ENCODE results near the gene USP12.
"Not testable (repeated sequence)": the region's sequence is repeated elsewhere in the genome, so short reads cannot be mapped to it uniquely, and the experiment has no call there.

The USP12 gene

DNA sequence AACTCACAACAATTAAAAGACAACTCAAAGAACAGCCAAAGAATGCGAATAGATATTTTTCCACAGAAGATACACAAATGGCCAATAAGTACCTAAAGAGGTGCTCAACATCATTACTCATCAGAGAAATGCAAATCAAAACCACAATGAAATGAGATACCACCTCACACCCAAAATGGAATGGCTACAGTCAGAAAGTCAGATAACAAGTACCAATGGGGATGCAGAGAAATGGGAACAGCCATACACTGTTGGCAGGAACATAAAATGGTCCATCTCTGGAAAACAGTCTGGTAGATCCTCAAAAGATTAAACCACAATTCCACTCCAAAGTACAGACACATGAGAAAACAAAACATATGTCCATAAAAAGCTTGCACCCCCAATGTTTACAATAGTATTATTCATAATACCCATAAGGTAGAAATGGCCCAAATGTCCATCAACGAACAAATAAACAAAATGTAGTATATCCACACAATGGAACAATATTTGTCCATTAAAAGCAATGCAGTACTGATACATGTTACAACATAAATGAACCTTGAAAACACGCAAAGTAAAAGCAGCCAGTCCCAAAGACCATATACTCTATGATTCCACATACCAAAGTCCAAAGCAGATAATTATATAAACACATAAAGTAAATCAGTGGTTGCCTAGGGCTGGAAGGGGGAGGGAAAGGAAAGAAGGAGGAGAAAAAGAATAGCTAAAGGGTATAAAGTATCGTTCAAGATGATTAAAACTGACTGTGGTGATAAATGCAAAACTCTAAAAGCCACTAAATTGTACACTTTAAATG is 19.6 kb downstream of the USP12 start:
- DNase-seq (ENCODE audit: low read depth in 3 of 3), result no peak

- no peak for DNase-seq (ENCODE audit: low read depth in 3 of 3)
Measured at GRCh38 chr13:27149702-27150101, 21.9 kb downstream of the USP12 start.

DNA sequence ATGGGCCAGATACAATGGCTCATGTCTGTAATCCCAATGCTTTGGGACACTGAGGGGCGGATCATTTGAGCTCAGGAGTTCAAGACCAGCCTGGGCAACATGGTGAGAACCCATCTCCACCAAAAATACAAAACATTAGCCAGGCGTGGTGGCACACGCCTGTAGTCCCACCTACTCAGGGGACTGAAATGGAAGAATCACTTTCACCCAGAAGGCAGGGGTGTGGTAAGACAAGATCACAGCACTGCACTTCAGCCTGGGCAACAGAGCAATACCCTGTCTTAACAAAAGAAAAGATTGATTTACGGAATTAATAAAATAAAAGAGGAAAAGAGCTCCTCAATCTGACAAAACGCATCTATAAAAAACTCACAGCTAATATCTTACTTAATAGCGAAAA is 22.7 kb downstream of the USP12 start:
- DNase-seq (ENCODE audit: low read depth in 3 of 3), result no peak

GRCh38 chr13:27147530-27148170 is 24.0 kb downstream of the USP12 start:
- no peak for DNase-seq (ENCODE audit: low read depth in 3 of 3)

- DNase-seq (ENCODE audit: low read depth in 3 of 3), result no peak
Measured at GRCh38 chr13:27141746-27142145, 29.9 kb downstream of the USP12 start.

DNA sequence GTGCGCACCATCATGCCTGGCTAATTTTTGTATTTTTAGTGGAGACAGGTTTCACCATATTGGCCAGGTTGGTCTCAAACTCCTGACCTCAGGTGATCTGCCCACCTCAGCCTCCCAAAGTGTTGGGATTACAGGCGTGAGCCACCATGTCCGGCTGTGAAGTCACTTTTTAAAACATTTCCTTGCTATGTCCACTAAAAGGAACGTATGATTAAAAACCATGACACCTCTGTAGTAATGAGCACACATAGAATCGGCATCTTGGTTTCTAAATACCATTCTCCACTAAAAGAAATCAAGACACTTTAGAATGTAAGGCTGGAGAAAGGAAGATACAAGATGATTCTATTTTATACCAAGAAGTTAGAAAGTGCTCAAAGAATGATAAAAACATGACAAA is 30.5 kb downstream of the USP12 start:
- DNase-seq (ENCODE audit: low read depth in 3 of 3), result not testable (repeated sequence)

- DNase-seq (ENCODE audit: low read depth in 3 of 3), result no peak
Measured at GRCh38 chr13:27140060-27140459, 31.6 kb downstream of the USP12 start.

DNA sequence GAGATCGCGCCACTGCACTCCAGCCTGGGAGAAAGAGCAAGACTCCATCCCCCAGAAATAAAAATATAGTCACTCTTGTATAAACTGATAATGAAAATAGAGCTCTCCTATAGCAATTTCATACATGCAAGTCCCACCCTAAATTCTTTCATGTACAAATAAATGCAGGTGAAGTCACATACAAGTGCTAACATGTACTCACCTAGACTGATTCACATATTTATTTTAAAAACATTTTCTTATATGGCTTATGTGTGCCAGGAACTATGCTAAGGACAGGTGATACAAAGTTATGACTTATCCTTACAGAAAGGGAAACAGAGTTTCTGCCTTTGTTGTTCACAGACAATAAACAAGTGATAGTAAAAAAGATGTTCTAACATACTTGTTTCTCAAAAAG is 32.0 kb downstream of the USP12 start:
- no peak for DNase-seq (ENCODE audit: low read depth in 3 of 3)

GRCh38 chr13:27138457-27139093 is 33.0 kb downstream of the USP12 start:
- no peak for DNase-seq (ENCODE audit: low read depth in 3 of 3)

DNA sequence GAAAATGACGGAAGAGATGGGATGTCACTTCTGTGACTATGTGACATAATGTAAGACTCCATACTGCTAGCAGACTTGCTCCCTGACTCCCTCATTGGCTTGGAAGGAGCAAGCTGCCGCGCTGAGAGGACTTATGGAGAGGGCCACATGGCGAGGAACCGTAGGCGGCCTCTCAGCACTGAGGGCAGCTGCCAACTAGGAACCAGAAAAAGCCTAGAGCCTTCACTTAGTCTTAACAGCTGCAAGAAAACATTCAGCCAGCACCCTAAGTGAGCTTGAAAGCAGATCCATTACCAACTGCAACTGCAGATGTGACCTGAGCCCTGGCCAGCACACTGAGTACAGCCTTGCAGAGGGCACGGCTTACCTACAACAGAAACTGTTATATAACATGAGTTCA is 33.9 kb downstream of the USP12 start:
- DNase-seq (ENCODE audit: low read depth in 3 of 3), result no peak

DNA sequence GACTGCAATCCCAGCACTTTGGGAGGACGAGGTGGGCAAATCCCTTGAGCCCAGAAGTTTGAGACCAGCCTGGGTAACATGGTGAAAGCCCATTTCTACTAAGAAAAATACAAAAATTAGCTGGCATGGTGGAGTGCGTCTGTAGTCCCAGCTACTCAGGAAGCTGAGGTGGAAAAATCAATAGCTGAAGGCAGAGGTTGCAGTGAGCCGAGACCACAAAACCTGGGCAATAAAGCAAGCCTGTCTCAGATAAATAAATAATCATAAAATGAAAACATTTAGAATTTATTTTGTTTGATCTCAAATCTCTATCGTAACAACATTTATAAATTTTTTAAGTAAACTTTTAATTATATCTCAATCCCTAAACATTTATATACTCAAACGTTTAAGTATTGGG is 36.6 kb downstream of the USP12 start:
- DNase-seq (ENCODE audit: low read depth in 3 of 3), result no peak

DNA sequence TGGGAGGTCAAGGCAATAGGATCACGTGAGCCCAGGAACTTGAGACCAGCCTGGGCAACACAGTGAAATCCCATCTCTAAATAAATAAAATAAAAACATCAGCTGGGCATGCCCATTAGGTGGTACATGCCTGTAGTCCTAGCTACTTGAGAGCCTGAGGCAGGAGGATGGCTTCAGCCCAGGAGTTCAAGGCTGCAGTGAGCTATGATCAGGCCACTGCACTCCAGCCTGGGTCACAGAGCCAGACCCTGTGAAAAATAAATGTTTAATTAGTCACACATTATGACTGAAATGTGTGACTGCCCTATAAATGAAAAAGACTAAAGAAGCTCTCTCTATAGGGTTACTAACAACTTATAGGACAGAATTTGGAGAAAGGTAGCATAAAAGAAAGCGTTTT is 37.7 kb downstream of the USP12 start:
- DNase-seq (ENCODE audit: low read depth in 3 of 3), result no peak

DNA sequence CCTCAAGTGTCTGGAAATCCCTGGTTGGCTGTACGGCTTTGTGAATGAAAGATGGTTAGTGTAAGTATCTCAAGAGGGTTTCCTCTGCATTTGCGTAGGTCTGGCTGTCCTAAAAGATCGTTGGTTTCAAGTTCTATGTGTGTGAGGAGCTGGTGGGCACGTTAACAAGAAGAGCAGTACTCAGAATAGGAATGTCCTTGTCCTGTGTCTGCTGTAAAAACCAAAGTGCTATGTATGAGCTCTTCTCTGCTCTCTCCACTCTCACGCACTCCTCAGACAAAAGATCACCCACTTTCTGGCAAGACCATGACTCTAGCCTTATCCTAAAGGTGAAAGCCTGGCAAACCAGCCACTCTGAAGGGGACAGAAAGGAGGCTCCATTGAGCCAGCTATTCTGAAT is 39.1 kb downstream of the USP12 start:
- no peak for DNase-seq (ENCODE audit: low read depth in 3 of 3)

DNA sequence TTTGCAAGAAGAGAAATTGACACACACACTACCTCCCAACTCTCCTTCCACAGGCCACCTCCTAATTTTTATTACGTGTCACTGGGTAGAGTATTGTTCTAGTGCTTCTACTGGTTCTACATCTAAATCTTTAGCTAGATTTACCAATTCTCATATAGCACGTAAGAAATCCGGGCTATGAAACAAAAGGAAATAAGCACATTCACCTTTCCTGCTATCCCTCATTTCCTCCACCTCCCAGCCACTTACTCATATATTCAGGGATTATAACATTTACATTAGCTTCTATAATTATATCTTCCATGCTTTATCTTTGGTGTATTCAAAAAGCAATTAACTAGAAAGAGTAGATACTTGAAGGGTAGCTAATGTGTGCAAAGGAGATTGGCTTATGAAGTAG is 39.7 kb downstream of the USP12 start:
- DNase-seq (ENCODE audit: low read depth in 3 of 3), result no peak

GRCh38 chr13:27130979-27131623 is 40.5 kb downstream of the USP12 start:
- peak; percentile 43 to 66 (median 56) for DNase-seq (ENCODE audit: low read depth in 3 of 3)

DNA sequence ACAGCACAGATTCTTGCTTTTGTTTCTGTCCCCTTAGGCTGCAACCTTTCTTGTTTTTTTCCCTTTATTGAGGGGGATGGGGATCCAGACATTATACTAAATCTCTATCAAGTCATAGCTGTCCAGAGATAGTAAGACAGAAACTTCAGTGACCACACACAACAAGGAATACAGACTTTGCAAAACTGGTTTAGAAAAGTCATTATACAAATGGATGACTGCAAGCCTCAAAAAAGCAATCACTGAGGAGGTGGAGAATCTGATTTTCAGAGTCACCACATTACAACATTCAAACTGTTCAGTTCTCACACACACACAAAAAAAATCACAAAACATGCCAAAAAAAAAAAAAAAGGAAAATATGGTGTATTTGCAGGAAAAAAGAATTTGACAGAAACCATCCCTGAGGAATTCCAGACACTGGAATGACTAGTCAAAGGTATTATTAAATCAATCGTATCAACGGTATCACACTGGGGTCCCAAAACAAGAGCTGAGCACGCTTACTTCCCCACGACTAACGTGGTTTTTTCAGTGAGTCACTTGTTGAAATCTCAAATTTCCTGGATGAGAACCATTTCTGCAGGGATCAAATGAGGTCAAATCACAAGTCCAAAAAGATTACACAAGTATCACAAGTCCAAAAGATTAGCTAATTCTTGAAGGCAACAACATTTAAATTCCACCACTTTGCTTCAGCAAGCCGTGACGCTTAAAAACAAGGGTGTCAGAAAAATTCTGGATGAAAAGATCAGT is 41.2 kb downstream of the USP12 start:
- DNase-seq (ENCODE audit: low read depth in 3 of 3), result no peak

DNA sequence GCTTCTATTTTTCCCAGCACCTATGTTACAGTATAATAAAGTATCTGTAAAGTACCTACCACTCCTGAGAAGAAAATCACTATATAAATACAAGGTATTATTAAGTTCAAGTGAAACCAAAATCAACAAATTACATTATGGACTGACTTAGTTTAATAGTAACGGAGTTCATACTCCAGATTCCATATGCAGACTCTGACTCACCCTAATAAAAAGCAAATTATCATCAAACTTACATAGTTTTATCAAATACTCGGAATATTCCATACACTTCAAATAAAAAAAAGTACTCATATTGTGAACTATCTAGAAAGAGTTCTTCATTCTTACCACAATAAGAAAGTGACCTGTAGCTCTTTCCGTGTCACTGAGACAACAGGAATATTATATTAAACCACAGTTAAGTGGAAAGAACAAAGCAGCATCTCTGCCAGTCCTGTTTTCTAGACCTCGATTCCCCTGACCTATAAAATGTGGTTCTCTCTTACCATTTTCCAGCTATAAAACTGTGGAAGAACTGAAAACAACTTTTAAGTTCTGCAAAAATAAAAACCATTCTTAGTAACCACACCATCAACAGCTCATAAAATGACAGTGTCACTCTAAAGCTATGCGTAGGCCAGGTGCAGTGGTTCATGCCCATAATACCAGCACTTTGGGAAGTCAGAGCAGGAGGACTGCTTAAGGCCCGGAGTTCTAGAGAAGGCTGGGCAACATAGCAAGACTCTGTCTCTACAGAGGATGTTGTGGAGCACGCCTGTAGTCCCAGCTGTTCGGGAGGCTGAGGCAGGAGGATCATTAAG is 42.6 kb downstream of the USP12 start:
- DNase-seq (ENCODE audit: low read depth in 3 of 3), result no peak

GRCh38 chr13:27126859-27127258 is 44.8 kb downstream of the USP12 start:
- DNase-seq (ENCODE audit: low read depth in 3 of 3), result no peak

DNA sequence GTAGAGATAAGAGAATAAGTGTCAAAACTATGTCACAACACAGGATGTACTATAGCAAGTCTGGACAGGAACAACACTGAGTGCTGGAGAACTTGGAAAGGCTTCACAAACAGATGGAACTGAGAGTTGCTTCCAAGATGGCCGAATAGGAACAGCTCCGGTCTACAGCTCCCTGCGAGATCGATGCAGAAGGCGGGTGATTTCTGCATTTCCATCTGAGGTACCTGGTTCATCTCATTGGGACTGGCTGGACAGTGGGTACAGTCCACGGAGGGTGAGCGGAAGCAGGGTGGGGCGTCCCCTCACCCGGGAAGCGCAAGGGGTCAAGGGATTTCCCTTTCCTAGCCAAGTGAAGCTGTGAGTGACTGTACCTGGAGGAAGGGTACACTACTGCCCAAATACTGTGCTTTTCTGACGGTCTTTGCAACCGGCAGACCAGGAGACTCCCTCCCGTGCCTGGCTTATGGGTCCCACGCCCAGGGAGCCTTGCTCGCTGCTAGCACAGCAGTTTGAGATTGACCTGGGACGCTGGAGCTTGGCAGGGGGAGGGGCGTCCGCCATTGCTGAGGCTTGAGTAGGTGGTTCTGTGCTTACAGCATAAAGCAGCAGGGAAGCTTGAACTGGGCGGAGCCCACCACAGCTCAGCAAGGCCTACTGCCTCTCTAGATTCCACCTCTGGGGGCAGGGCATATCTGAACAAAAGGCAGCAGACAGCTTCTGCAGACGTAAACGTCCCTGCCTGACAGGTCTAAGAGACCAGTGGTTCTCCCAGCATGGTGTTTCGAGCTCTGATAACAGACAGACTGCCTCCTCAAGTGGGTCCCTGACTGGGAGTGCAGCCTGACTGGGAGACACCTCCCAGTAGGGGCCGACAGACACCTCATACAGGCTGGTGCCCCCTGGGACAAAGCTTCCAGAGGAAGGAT is 46.0 kb downstream of the USP12 start:
- no peak for DNase-seq (ENCODE audit: low read depth in 3 of 3)

GRCh38 chr13:27124571-27124970 is 47.0 kb downstream of the USP12 start:
- DNase-seq (ENCODE audit: low read depth in 3 of 3), result no peak
